SU-DHL-6 (cell line): Measurements from ENCODE around the gene PRCC.
A peak's percentile ranks its signal among the peaks of the same experiment; 100 is the strongest.

Experiments
- H2AFZ ChIP-seq: fragments of 200-600 bp; sonication (generic); 2 replicates; pipeline ENCODE4 v1.6.1; 2014; ENCODE audit warnings: low read depth, mild to moderate bottlenecking, moderate library complexity, mixed read lengths, antibody characterized with exemption, low read length; ENCODE audit not compliant: severe bottlenecking
- H3F3A ChIP-seq: fragments of 200-600 bp; shearing (Covaris generic); 2 replicates; pipeline ENCODE4 v1.6.0; 2016; ENCODE audit warnings: antibody characterized with exemption, mild to moderate bottlenecking; ENCODE audit not compliant: insufficient read depth
- H3K27ac ChIP-seq: fragments of 200-600 bp; sonication (generic); 2 replicates; pipeline ENCODE4 v1.5.1; 2016; ENCODE audit warnings: low read depth, mild to moderate bottlenecking, low read length, moderate library complexity, mixed read lengths
- H3K27me3 ChIP-seq: fragments of 200-600 bp; sonication (generic), shearing (Covaris generic); 2 replicates; pipeline ENCODE4 v1.6.0; 2014; ENCODE audit warnings: mild to moderate bottlenecking, low read length
- H3K36me3 ChIP-seq: fragments of 200-600 bp; sonication (generic); 2 replicates; pipeline ENCODE4 v1.6.1; 2014; ENCODE audit warnings: mild to moderate bottlenecking, low read length, mixed read lengths
- H3K4me2 ChIP-seq: fragments of 300-600, 200-600 bp; shearing (Covaris generic), sonication (generic); 2 replicates; pipeline ENCODE4 v1.6.0; 2014; ENCODE audit warnings: low read length, low read depth, mild to moderate bottlenecking; ENCODE audit not compliant: poor library complexity, severe bottlenecking
- H3K4me3 ChIP-seq: fragments of 200-600 bp; sonication (generic); 2 replicates; pipeline ENCODE4 v1.5.1; 2014; ENCODE audit warnings: antibody characterized with exemption, low read length, mild to moderate bottlenecking, mixed read lengths; ENCODE audit not compliant: insufficient read depth, poor library complexity, severe bottlenecking
- H3K79me2 ChIP-seq: fragments of 200-600 bp; sonication (generic); 2 replicates; pipeline ENCODE4 v1.6.1; 2014; ENCODE audit warnings: mild to moderate bottlenecking, low read length, moderate library complexity; ENCODE audit not compliant: insufficient read depth
- H3K9ac ChIP-seq: fragments of 200-600 bp; sonication (generic); 2 replicates; pipeline ENCODE4 v1.7.0; 2014; ENCODE audit warnings: mild to moderate bottlenecking, low read length
- H3K9me2 ChIP-seq: fragments of 200-600 bp; sonication (generic); replicated peaks from 2 replicates; pipeline ENCODE4 v1.6.1; 2014; ENCODE audit warnings: low read length; ENCODE audit not compliant: insufficient read depth
- H3K9me3 ChIP-seq: fragments of 200-600 bp; sonication (generic); 2 replicates; pipeline ENCODE4 v1.6.1; 2014; ENCODE audit warnings: low read length, mixed read lengths; ENCODE audit not compliant: insufficient read depth
- H4K20me1 ChIP-seq: fragments of 200-600 bp; sonication (generic); 2 replicates; pipeline ENCODE4 v1.6.1; 2014; ENCODE audit warnings: low read depth, mild to moderate bottlenecking, antibody characterized with exemption, low read length, moderate library complexity, mixed read lengths
- EZH2phosphoT487 ChIP-seq: fragments of 200-600 bp; sonication (generic), shearing (Covaris generic); conservative IDR thresholded peaks from 2 replicates; pipeline ENCODE4 v1.6.1; 2018; ENCODE audit warnings: mild to moderate bottlenecking, antibody characterized with exemption, low read length, moderate library complexity, mixed read lengths
- TF ChIP-seq, protein P1 (sequence below): fragments of 200-600 bp; sonication (generic); IDR thresholded peaks from one replicate; pipeline ENCODE4 v1.5.1; 2017; ENCODE audit warnings: antibody characterized with exemption, mild to moderate bottlenecking, low read length, moderate library complexity; ENCODE audit not compliant: insufficient read depth, poor library complexity, severe bottlenecking

PRCC gene

DNA sequence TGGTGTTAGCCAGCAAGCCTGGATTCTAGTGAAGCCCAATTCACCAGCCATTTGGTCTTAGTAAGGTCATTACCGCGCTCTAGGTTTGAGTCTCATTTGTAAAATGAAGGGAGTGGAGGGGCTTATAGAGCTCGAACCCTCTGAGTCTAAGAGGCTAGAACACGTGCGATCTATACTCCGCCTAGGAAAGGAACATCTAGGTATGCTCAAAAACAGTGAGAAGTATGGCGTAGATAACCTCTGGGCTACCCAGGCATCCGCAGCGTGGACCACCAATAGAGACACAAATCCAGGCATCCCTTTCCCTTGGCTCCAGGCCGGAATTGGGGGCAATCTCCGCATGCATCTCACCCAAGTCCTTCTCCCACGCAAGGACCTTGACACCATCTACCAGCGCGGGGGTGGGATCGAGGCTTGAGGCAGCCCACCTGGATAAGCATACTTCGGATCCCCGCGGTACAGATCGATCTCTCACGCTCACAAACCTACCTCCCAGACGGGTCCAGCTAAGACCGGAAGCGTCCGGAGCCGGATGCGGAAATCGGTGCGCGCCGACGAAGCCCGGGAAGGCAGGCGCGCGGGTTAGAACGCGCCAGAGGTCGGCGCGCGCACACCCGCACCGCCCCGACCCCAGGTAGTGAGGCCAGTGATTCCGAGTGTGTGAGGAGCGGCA lies 39.3 kb upstream of the PRCC start, which contains the start of gene METTL25B:
Gene METTL25B (plus strand): TSS at position 544 of the 673 bp plus-strand sequence. CDS start 636 bp downstream, outside the sequence.
- Histone ChIP-seq H2AFZ (peak within 1 kb of the TSS; percentile 32), H3K9ac (peak within 1 kb of the TSS; percentile 94), H3K36me3 (peaks cover 21% of the 10 kb centered on the region), H3K4me2 (peak within 1 kb of the TSS; percentile 94), H3K79me2 (peaks cover 63% of the 10 kb centered on the region), H3K27ac (peak within 1 kb of the TSS; percentile 74), H3F3A (peaks cover 17% of the 10 kb centered on the region), H3K4me3 (peak within 1 kb of the TSS; percentile 90), H3K27me3 (no peaks in the 10 kb centered on the region), H3K9me3 (no peaks in the 10 kb centered on the region), H4K20me1 (peaks cover 22% of the 10 kb centered on the region), H3K9me2 (no peaks in the 10 kb centered on the region)
- TF ChIP-seq EZH2phosphoT487 = no peak
- TF ChIP-seq, protein P1, sequence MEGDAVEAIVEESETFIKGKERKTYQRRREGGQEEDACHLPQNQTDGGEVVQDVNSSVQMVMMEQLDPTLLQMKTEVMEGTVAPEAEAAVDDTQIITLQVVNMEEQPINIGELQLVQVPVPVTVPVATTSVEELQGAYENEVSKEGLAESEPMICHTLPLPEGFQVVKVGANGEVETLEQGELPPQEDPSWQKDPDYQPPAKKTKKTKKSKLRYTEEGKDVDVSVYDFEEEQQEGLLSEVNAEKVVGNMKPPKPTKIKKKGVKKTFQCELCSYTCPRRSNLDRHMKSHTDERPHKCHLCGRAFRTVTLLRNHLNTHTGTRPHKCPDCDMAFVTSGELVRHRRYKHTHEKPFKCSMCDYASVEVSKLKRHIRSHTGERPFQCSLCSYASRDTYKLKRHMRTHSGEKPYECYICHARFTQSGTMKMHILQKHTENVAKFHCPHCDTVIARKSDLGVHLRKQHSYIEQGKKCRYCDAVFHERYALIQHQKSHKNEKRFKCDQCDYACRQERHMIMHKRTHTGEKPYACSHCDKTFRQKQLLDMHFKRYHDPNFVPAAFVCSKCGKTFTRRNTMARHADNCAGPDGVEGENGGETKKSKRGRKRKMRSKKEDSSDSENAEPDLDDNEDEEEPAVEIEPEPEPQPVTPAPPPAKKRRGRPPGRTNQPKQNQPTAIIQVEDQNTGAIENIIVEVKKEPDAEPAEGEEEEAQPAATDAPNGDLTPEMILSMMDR = no peak

DNA sequence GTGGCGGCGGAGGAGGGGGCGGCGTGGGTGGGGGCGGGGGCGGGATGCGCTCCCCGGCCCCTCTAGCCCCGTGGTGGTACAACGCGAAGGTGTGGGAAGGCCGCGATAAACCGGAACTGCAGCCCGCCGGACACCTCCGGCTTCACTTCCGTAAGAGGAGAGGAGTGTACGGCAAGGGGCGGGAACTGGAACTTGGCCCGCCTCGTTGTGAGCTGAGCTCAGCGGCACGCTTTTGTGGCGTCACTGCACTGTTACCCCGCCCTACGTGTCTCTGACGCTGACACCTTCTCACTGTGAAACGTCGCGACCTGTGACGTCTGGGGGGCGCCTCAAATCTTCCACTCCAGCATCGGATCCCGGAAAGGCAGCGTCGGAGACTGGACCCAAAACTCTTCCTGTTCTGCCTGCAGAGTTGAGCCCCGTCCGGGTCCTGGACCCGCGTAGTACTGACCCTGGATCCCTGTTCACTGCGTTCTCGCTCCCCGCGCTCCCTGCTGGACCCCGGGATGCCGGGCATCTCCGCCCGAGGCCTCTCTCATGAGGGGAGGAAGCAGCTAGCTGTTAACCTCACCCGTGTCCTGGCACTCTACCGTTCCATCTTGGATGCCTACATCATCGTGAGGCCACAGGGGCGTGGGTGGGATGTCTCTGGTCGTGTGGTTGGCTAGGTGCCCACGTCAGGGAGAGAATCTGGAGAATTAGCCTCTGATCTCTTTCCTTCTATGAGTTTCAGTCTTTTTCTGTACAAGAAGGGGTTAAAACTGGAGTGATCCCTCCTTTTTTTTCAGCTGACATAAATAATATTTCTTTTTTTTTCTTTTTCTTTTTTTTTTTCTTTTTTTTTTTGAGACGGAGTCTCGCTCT lies 38.5 kb upstream of the PRCC start, which contains the start of gene ISG20L2:
Gene ISG20L2 (minus strand): TSS at position 168 of the 864 bp plus-strand sequence. CDS start 1,114 bp downstream, outside the sequence.
- H3K9me3 ChIP-seq = no peaks in the 10 kb centered on the region
- H3K79me2 ChIP-seq = peaks cover 55% of the 10 kb centered on the region
- H3K4me3 ChIP-seq = peak within 1 kb of the TSS; percentile 90
- peak within 1 kb of the TSS; percentile 74 for H3K27ac ChIP-seq
- H3K36me3 ChIP-seq = peaks cover 14% of the 10 kb centered on the region
- H3K9me2 ChIP-seq = no peaks in the 10 kb centered on the region
- TF ChIP-seq, protein P1 = no peak
- no peak for TF ChIP-seq EZH2phosphoT487
- H3K4me2 ChIP-seq = peak within 1 kb of the TSS; percentile 94
- peak within 1 kb of the TSS; percentile 32 for H2AFZ ChIP-seq
- peaks cover 16% of the 10 kb centered on the region for H4K20me1 ChIP-seq
- peak within 1 kb of the TSS; percentile 94 for H3K9ac ChIP-seq
- no peaks in the 10 kb centered on the region for H3K27me3 ChIP-seq
- peaks cover 17% of the 10 kb centered on the region for H3F3A ChIP-seq

DNA sequence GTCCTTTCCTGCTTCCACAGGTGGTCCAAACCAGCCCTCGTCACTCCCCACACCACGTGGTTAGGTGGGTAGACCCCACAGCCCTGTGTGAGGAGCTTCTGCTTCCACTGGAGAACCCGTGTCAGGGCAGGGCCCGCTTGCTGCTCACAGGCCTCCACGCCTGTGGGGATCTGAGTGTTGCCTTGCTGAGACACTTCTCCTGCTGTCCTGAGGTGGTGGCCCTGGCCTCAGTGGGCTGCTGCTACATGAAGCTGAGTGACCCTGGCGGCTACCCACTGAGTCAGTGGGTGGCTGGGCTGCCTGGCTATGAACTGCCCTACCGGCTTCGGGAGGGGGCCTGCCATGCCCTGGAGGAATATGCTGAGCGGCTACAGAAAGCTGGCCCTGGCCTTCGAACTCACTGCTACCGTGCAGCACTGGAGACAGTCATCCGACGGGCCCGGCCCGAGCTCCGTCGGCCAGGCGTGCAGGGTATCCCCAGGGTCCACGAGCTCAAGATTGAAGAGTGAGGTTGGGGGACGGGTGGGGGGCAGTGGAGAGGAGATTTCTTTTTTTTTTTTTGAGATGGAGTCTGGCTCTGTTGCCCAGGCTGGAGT lies 33.2 kb upstream of the PRCC start:
- H3K9me2 ChIP-seq = no peaks in the 10 kb centered on the region
- H3K4me2 ChIP-seq = no peak overlapping the region
- no peak overlapping the region for H3K9ac ChIP-seq
- no peaks in the 10 kb centered on the region for H3K27me3 ChIP-seq
- peaks cover 4% of the 10 kb centered on the region; the same call in 1 of the 2 replicates for H3F3A ChIP-seq
- no peaks in the 10 kb centered on the region for H4K20me1 ChIP-seq
- TF ChIP-seq EZH2phosphoT487 = no peak
- H2AFZ ChIP-seq = no peak overlapping the region
- no peak overlapping the region for H3K27ac ChIP-seq
- no peaks in the 10 kb centered on the region for H3K36me3 ChIP-seq
- peaks cover 8% of the 10 kb centered on the region for H3K79me2 ChIP-seq
- no peak overlapping the region for H3K4me3 ChIP-seq
- no peaks in the 10 kb centered on the region for H3K9me3 ChIP-seq
